Activated CD8-positive, alpha-beta memory T cell treated with anti-CD3 and anti-CD28 coated beads, Interleukin-2, amount 50 U/mL, for 48 hours (primary cell): ENCODE results near the gene TSPAN11.
"Not testable (repeated sequence)": the region's sequence is repeated elsewhere in the genome, so short reads cannot be mapped to it uniquely, and the experiment has no call there.

ENCODE experiments used
- DNase-seq: peaks from one replicate; pipeline ENCODE4 v3.0.0-alpha.2; 2020

Gene TSPAN11

GRCh38 chr12:30926243-30927221, at the start of gene TSPAN11:
Gene TSPAN11 (plus strand): TSS chr12:30926748. CDS start chr12:30953992, 27,244 bp downstream.
- peak; percentile 52 for DNase-seq

- no peak for DNase-seq
These were observed 49.3 kb upstream of the TSPAN11 start for GRCh38 chr12:30877105-30877875.

GRCh38 chr12:30878024-30878423, 48.5 kb upstream of the TSPAN11 start:
- no peak for DNase-seq

- no peak for DNase-seq
These were observed 46.5 kb upstream of the TSPAN11 start for GRCh38 chr12:30880061-30880460.

GRCh38 chr12:30880813-30881212, 45.7 kb upstream of the TSPAN11 start:
- DNase-seq: no peak

- DNase-seq: no peak
These were observed 43.8 kb upstream of the TSPAN11 start for GRCh38 chr12:30882706-30883105.

- no peak for DNase-seq
These were observed 41.7 kb upstream of the TSPAN11 start for GRCh38 chr12:30884799-30885198.

GRCh38 chr12:30885321-30885720, 41.2 kb upstream of the TSPAN11 start:
- DNase-seq: no peak

GRCh38 chr12:30887226-30887625, 39.3 kb upstream of the TSPAN11 start:
- no peak for DNase-seq

GRCh38 chr12:30888241-30888640, 38.3 kb upstream of the TSPAN11 start:
- DNase-seq: no peak

- not testable (repeated sequence) for DNase-seq
These were observed 32.0 kb upstream of the TSPAN11 start for GRCh38 chr12:30894531-30894930.

- no peak for DNase-seq
These were observed 30.1 kb upstream of the TSPAN11 start for GRCh38 chr12:30896461-30896860.

- DNase-seq: no peak
These were observed 27.7 kb upstream of the TSPAN11 start for GRCh38 chr12:30898846-30899245.

GRCh38 chr12:30900351-30900750, 26.2 kb upstream of the TSPAN11 start:
- DNase-seq: no peak

- no peak for DNase-seq
These were observed 24.5 kb upstream of the TSPAN11 start for GRCh38 chr12:30902001-30902400.

GRCh38 chr12:30902596-30902995, 24.0 kb upstream of the TSPAN11 start:
- DNase-seq: no peak

- no peak for DNase-seq
These were observed 21.0 kb upstream of the TSPAN11 start for GRCh38 chr12:30905463-30906009.

- no peak for DNase-seq
These were observed 18.3 kb upstream of the TSPAN11 start for GRCh38 chr12:30908076-30908721.

GRCh38 chr12:30908722-30909348, 17.7 kb upstream of the TSPAN11 start:
- DNase-seq: no peak

- no peak for DNase-seq
These were observed 17.1 kb upstream of the TSPAN11 start for GRCh38 chr12:30909349-30910037.

- DNase-seq: no peak
These were observed 16.6 kb upstream of the TSPAN11 start for GRCh38 chr12:30910038-30910350.

- DNase-seq: no peak
These were observed 15.3 kb upstream of the TSPAN11 start for GRCh38 chr12:30911207-30911606.
